HS-27A (cell line): ENCODE data around the gene DNAAF2.
"Not testable (repeated sequence)": the region's sequence is repeated elsewhere in the genome, so short reads cannot be mapped to it uniquely, and the experiment has no call there.

ENCODE experiments used
- DNase-seq: peaks from one replicate; pipeline ENCODE4 v3.0.0-alpha.2; 2012; ENCODE audit warnings: low read depth, missing footprints

Gene DNAAF2

GRCh38 chr14:49622022-49622607 is 12.9 kb downstream of the DNAAF2 start:
- DNase-seq: no peak

GRCh38 chr14:49621114-49621881 is 13.7 kb downstream of the DNAAF2 start:
- no peak for DNase-seq

- peak; percentile 96 for DNase-seq
Measured at GRCh38 chr14:49620182-49621113, 14.6 kb downstream of the DNAAF2 start, which contains the start of the genes MGAT2 and RPL36AL. Gene MGAT2, plus strand, starts transcription at chr14:49620799. Its CDS starts 470 bp downstream, at chr14:49621269. Gene RPL36AL, minus strand, starts transcription at chr14:49620626. Its CDS starts 1,522 bp downstream, at chr14:49619104.

- DNase-seq: no peak
Measured at GRCh38 chr14:49619730-49620129, 15.3 kb downstream of the DNAAF2 start.

- DNase-seq: not testable (repeated sequence)
Measured at GRCh38 chr14:49619273-49619672, 15.8 kb downstream of the DNAAF2 start.

- DNase-seq: no peak
Measured at GRCh38 chr14:49617852-49618519, 17.1 kb downstream of the DNAAF2 start.

GRCh38 chr14:49615776-49616175 is 19.3 kb downstream of the DNAAF2 start:
- no peak for DNase-seq

GRCh38 chr14:49614196-49614595 is 20.8 kb downstream of the DNAAF2 start:
- no peak for DNase-seq

GRCh38 chr14:49612671-49613070 is 22.4 kb downstream of the DNAAF2 start:
- no peak for DNase-seq

GRCh38 chr14:49612251-49612650 is 22.8 kb downstream of the DNAAF2 start:
- DNase-seq: no peak

- no peak for DNase-seq
Measured at GRCh38 chr14:49607583-49607982, 27.5 kb downstream of the DNAAF2 start.

- DNase-seq: peak; percentile 73
Measured at GRCh38 chr14:49598485-49599300, 36.4 kb downstream of the DNAAF2 start, which contains the start of gene LRR1. Gene LRR1, plus strand, starts transcription at chr14:49598940. Its CDS starts 81 bp downstream, at chr14:49599021.

- no peak for DNase-seq
Measured at GRCh38 chr14:49598189-49598484, 36.9 kb downstream of the DNAAF2 start.

GRCh38 chr14:49594347-49595091 is 40.5 kb downstream of the DNAAF2 start:
- DNase-seq: no peak

GRCh38 chr14:49593016-49593415 is 42.0 kb downstream of the DNAAF2 start:
- DNase-seq: no peak

GRCh38 chr14:49589387-49589786 is 45.7 kb downstream of the DNAAF2 start:
- DNase-seq: no peak

GRCh38 chr14:49586673-49587460 is 48.2 kb downstream of the DNAAF2 start:
- peak; percentile 67 for DNase-seq

- peak; percentile 99 for DNase-seq
Measured at GRCh38 chr14:49585803-49586672, 49.0 kb downstream of the DNAAF2 start, which contains the start of gene RPS29. Gene RPS29, minus strand, starts transcription at chr14:49586380. Its CDS starts 34 bp downstream, at chr14:49586346.
